Measurements from ENCODE around the gene CEP57L1.

- TF ChIP-seq CTCF (IDR thresholded peaks at IDR 0.05): no peak
- TF ChIP-seq POLR2A (IDR thresholded peaks at IDR 0.05): no peak
Measured at GRCh38 chr6:109062767-109063352, 32.4 kb upstream of the CEP57L1 start.
